ENCODE data around the gene LAMA3.

Gene LAMA3

GRCh38 chr18:23877371-23877770 is 188.1 kb downstream of the LAMA3 start:
- DNase-seq (ENCODE audit: low spot score), result no peak

- no peak for DNase-seq (ENCODE audit: low spot score)
Observed at GRCh38 chr18:23878336-23878900, 189.2 kb downstream of the LAMA3 start.

DNA sequence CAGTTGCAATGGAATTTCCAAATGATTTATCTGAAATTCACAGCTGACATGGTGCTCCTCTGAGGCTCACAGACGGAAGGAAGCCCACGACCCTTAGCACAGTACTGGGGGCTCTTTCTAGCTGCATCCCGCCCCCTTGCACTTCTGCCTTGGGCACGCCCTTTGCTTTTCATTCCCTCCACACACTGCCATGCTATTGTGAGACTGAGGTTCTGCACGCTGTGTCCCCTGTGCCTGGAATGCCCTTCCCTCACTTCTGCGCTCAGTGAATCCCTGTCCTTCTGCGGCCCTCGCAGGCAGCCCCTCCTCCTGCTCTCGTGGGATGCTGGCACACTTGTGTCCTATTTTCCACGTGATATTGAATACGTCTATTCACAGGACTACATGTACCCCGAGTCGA is 189.9 kb downstream of the LAMA3 start:
- DNase-seq (ENCODE audit: low spot score), result no peak

DNA sequence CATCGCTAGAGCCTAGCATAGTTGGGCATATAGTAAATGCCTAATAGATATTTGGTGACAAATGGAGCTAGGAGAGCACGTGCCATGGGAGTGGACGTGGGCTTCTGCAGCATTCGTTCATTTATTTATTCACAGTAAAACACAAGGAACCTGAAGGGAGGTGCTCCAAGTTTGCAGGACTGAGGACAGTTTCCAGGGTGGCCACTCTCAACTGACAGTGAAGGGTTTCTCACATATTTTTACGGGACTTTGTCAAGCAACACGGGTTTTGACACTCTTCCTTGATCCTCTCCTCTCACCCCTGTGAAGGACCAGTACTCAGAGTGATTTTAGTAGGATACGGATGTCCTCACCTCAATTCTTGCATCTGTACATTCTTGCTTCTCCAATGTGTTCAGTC is 190.3 kb downstream of the LAMA3 start:
- DNase-seq (ENCODE audit: low spot score), result no peak

DNA sequence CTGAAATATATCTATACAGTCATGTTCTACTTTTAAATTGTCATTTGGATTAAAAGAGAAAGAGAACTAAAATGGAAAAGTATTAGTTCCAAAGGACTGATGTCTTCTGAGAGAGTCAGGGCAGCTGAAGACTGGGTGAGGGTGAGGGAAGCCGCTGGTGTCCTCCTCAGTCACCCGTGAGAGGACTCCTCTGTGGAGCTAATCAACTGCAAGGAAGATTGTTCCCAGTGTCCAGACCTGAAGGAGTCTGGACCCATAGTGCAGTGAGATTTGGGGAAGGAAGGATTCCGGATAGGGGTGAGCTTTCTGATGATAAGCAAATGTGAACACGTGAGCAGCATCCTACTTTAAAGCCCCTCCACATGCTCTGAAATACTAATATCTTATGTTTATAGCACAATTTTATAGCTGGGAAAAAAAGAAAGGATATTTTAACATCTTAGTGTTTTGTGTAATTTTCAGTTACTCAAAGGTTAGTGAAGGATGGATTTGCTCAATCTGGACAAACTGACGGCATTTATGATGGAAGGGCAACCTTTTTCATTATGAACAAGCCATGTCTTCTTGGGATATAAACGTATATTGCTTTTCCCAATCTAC is 190.8 kb downstream of the LAMA3 start:
- DNase-seq (ENCODE audit: low spot score), result no peak

- no peak for DNase-seq (ENCODE audit: low spot score)
Observed at GRCh38 chr18:23880931-23881617, 191.8 kb downstream of the LAMA3 start.

- DNase-seq (ENCODE audit: low spot score), result no peak
Observed at GRCh38 chr18:23881778-23882177, 192.5 kb downstream of the LAMA3 start.

DNA sequence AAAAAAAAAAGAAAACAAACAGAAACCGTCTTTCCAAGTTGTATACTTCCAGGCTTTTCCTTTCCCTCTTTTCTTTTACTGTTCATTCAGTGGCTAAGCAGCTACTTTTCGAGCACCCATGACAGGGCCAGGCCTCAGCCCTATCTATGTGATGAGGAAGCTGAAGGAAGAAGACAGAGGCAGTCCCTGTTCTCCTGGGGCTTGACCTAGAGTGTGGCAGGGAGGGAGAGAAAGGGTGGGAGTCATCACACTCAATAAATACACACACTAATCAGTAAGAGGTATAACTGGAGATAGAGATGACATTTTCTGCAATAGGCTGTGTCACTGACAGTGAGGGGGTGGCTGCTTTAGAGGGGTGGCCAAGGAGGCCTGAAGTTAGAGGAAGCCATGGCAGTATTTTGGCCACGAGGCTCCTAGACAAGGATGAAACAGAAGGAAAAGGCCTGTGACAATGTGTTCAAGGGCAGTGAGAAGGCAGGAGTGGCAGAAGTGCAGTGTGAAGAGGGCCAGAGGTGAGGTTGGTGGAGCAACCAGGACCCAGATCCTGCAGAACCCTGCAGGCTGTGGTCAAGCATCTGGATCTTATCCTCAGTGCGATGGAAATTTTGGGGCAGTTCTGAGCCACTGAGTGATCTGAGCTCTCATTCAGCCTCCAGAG is 193.5 kb downstream of the LAMA3 start:
- no peak for DNase-seq (ENCODE audit: low spot score)

- DNase-seq (ENCODE audit: low spot score), result no peak
Observed at GRCh38 chr18:23883277-23883790, 194.1 kb downstream of the LAMA3 start.

- DNase-seq (ENCODE audit: low spot score), result no peak
Observed at GRCh38 chr18:23884681-23885375, 195.6 kb downstream of the LAMA3 start.

- no peak for DNase-seq (ENCODE audit: low spot score)
Observed at GRCh38 chr18:23885750-23886149, 196.5 kb downstream of the LAMA3 start.

GRCh38 chr18:23887035-23887434 is 197.8 kb downstream of the LAMA3 start:
- DNase-seq (ENCODE audit: low spot score), result no peak

GRCh38 chr18:23887493-23887892 is 198.2 kb downstream of the LAMA3 start:
- DNase-seq (ENCODE audit: low spot score), result no peak

DNA sequence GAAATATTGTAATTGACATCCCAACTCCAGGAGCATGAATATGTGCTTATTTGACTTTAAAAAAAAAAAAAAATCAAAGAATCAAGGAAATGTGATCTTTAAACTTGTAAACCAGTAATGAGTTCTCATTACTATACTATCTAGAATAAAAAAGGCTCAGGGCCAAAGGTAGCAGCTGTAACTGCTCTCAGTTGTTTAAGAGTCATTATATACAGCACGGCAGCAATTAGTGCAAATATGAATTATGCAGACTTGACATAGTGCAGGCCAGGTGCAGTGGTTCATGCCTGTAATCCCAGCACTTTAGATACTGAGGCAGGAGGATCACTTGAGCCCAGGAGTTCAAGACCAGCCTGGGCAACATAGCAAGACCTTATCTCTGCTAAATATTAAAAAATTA is 199.6 kb downstream of the LAMA3 start:
- DNase-seq (ENCODE audit: low spot score), result no peak

DNA sequence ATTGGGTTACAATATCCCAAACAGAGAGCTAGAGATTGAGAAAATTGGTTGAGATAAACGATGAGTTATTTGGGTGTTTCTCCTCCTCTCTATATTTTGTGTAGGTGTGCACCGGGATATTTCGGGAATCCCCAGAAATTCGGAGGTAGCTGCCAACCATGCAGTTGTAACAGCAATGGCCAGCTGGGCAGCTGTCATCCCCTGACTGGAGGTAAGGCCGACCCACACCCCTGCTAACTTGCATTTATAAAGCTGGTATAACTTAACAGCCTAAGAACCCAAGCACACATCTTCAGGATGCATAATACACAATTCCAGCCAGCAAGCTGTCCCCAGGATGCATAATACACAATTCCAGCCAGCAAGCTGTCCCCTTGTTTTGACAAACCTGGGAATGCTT is 200.7 kb downstream of the LAMA3 start:
- DNase-seq (ENCODE audit: low spot score), result no peak

DNA sequence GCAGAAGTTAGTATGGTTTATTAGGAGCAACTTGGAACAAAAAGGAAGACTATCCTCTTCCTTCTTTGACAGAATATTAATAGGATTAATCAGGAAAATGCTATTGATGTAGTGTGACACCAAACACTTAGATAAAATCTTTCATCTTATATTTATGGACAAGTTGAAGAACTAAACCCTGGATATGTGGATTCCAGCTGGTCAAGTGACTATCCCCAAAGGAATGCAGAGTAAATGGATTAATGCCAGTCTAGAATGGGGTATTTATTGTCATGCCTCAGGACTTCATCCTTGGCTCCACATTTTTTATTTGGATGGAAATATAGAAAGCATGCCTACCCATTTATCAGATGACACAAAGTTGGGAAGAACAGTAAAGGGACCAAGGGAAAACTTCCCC is 201.3 kb downstream of the LAMA3 start:
- DNase-seq (ENCODE audit: low spot score), result no peak

GRCh38 chr18:23893653-23894052 is 204.4 kb downstream of the LAMA3 start:
- DNase-seq (ENCODE audit: low spot score), result no peak

DNA sequence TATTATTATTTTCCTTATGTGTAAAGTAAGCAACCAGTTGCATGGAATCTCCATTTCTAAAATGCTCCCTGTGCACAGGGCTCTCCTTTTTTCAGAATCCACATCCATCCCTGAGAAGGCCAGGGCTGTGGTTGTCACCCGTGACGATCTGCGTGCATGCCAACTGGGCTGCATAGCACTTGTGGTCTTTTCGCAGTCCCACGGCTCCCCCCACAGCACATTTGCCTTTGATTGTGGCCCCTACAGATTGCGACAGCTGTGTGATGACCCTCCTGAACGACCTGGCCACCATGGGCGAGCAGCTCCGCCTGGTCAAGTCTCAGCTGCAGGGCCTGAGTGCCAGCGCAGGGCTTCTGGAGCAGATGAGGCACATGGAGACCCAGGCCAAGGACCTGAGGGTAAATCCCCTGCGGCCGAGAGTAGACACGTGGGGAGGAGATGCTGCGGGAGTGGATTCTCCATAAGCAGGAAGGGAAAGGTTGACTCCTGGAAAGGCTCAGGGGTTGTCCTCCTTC is 205.5 kb downstream of the LAMA3 start:
- no peak for DNase-seq (ENCODE audit: low spot score)

DNA sequence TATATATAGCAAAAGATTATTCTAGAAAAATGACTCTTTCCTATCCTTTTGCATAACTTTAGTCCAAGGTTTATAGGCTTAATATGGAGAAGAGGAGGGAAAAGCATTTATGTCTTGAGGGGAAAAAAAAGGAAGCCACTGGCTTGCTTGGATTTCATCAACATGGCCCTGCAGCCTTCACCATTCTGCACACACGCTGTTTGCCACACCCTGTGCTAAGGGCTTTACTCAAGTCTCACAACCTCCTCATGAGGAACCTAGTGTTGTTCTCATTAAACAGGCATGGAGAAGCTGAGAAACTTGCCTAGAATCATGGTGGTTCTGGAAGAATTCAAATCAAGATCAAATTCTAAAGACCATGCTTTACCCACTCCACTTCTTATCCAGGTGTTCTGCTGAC is 208.0 kb downstream of the LAMA3 start:
- DNase-seq (ENCODE audit: low spot score), result no peak

DNA sequence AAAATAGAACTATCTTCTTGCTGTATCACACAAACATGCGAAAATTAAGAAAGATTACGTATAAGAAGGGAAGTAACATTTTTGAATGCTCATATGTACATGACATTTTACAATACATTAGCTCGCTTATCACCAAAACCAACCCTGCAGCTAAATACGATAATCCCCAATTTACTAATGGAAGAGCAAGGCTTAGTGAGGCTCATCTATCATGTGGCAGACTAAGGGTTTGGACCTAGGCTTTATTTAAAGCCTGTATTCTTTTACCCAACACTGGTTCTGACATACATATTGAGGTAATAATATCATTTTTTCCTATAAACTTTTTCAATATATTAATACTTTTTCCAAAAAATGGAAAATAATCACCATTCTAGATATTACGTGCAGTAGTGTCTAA is 208.5 kb downstream of the LAMA3 start:
- no peak for DNase-seq (ENCODE audit: low spot score)

GRCh38 chr18:23900994-23901393 is 211.7 kb downstream of the LAMA3 start:
- DNase-seq (ENCODE audit: low spot score), result no peak

DNA sequence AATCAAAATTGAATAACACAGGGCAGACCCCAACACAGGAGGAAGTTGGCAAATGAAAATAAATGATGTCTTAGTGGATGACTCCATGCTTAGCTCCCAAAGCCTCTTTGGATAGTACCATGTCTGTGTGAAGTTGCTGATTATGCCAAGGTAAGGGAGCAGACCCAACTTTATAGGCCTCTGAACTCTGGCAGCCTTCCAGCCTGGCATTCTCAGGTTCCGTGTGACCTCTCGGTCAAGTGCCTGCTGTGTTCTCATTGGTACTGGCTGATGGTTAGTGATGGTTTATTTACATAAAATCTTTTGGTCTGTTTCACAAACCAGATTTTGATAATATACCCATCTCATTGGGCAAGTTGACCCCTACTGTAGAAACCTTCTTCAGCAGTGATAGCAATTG is 213.1 kb downstream of the LAMA3 start:
- no peak for DNase-seq (ENCODE audit: low spot score)

All from HuH-7.5 (cell line).